Measurements from ENCODE around the gene IRX2. TPM values are rescaled to one million over a fixed set of nuclear protein-coding genes. Genes with fewer than 3 reads are reported as not detected.

IRX2 gene
- polyA plus RNA-seq, 6 donors from 2014 or later = not detected

DNA sequence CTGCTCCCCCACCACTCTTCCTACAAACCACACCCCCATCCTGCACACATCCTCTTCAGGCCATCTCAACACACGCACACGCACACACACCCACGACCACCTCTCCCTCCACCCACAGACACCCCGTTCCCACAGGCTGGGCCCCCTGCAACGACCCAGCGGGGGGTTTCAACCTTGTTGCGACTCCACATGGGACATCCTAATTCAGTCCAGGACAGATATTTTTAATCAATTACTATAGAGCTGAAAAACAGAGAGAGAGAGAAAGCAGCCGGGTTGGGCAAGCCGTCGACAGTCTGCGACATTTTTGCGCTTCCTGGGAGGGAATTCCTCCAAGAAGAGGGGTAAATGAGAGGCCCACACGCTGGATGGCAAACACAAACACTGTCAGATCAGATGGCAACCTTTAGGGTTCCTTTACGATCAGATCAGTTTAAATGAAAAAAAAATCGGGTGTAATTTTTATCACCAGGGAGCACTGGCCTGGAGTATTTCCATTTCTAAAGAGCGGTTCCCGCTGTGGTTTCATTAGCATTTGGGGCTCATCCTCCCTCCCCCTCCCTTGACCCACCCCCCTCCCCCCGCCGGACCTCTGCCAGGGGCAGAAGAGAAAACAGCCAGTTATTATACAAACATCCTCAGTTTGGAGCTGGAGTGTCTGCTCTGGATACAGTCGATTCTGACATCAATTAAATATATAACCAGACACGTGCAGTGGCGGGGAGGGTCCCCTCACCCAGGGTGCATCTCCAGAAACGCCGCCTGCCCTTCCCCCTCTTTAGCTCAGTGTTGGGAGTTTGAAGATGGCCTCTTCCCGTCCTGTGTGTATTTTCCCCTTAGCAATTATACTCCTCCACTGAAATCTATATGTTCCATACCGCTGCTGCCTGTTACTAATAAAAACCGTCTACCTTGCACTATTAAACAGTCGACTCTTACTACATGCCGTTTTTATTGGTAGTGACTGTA, 2.3 kb upstream of the IRX2 start:
- Mint-ChIP-seq H3K27me3 (peaks cover 20 to 72% (median 67%) of the 10 kb centered on the region in 3 donors), H3K4me3 (peak overlapping the region in 1 of 8 donors; percentile 56), H3K9me3 (peaks cover 0 to 11% (median 2%) of the 10 kb centered on the region in 7 donors), H3K27ac (no peak overlapping the region), H3K4me1 (peaks cover 7 to 22% (median 16%) of the 10 kb centered on the region in 3 donors), H3K36me3 (peaks cover 0 to 23% of the 10 kb centered on the region in 2 donors)
- ATAC-seq (ENCODE audit: low read depth in 2 of 2) = no peak
- DNase-seq = no peak

DNA sequence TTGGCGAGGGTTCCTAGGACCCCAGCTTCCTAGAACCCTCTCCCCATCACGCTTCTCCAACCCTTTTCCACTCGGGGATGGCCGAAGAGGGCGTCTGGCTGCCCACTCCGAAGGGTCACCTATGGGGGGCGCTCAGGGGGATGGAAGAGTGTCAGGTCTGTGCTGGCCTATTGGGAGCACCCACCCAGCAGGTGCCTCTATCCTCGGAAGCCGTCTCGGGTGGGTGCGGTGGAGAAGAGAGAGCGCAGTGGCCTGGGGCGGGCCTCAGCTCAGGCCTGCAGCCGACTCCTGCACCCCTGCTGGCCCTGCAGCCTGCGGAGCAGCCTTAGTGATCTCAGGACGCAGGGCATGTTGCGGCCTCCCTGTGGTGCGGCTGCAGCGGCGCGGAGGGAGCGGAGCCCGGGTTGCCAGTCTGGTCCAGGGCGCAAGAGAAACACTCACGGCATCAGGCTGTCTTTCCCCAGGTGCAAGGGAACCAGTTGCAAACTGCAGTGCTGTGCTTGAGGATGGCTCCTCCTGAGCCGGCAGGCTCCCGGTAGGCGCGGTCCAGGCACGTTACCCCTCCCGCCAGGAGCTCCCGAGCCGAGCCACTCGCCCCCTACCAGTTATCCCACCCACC, 1.5 kb upstream of the IRX2 start:
- H3K27me3 Mint-ChIP-seq = peaks cover 17 to 64% (median 63%) of the 10 kb centered on the region in 3 donors
- peaks cover 0 to 11% (median 2%) of the 10 kb centered on the region in 7 donors for H3K9me3 Mint-ChIP-seq
- peak overlapping the region in 1 of 8 donors; percentile 39 for H3K4me3 Mint-ChIP-seq
- ATAC-seq (ENCODE audit: low read depth in 2 of 2) (no peak), DNase-seq (no peak)
- H3K27ac Mint-ChIP-seq = no peak overlapping the region
- peaks cover 0 to 23% of the 10 kb centered on the region in 2 donors for H3K36me3 Mint-ChIP-seq
- H3K4me1 Mint-ChIP-seq = peaks cover 7 to 22% (median 16%) of the 10 kb centered on the region in 3 donors

- H3K4me1 Mint-ChIP-seq = peaks cover 7 to 22% (median 16%) of the 10 kb centered on the region in 3 donors
- H3K27me3 Mint-ChIP-seq = peaks cover 17 to 63% (median 61%) of the 10 kb centered on the region in 3 donors
- ATAC-seq (ENCODE audit: low read depth in 2 of 2) = no peak
- DNase-seq = no peak
- peaks cover 0 to 23% of the 10 kb centered on the region in 2 donors for H3K36me3 Mint-ChIP-seq
- H3K4me3 Mint-ChIP-seq = peak overlapping the region in 2 of 8 donors; percentile 29 to 50
- H3K9me3 Mint-ChIP-seq = peaks cover 0 to 11% (median 2%) of the 10 kb centered on the region in 7 donors
- H3K27ac Mint-ChIP-seq = no peak overlapping the region
Measured at GRCh38 chr5:2752059-2752820, 763 bp upstream of the IRX2 start.

DNA sequence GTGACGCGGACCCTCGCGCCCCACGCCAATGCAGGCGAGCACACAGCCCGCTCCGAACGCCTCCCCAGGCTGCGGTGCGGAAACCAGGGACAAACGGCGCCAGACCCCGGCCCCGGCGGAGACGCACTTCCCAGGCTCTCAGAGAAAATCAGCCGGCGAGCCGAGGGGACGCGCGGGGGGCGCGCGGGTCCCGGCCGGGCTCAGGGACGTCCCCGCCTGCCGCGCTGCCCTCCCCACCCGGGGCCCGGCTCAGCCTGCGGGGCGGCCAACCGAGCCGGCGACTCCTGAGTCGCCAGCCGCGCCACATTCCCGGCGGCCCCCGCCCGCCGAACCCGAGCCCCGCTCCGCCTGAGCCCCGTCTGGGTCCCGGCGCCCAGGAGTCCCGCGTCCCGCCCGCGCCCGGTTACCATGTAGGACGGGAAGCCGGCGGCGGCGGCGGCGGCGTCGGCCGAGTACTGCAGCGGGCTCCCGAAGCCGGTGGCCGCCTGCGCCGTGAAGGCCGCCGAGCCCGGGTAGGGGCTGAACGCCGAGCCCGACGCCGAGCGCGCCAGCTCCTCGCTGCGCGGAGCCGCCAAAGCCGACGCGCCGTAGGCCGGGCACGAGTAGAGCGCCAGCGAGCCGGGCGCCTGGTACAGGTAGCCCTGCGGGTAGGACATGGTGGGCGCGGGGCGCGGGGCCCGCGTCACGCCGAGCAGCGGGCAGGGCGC, 566 bp downstream of the IRX2 start:
- ATAC-seq (ENCODE audit: low read depth in 2 of 2) (no peak), DNase-seq (no peak)
- peak overlapping the region in 1 of 6 donors; percentile 74 for H3K27ac Mint-ChIP-seq
- H3K9me3 Mint-ChIP-seq = peaks cover 0 to 11% (median 2%) of the 10 kb centered on the region in 7 donors
- no peak overlapping the region for H3K4me3 Mint-ChIP-seq
- peaks cover 0 to 15% of the 10 kb centered on the region in 2 donors for H3K36me3 Mint-ChIP-seq
- H3K4me1 Mint-ChIP-seq = peaks cover 4 to 13% (median 5%) of the 10 kb centered on the region in 3 donors
- H3K27me3 Mint-ChIP-seq = peaks cover 29 to 64% (median 61%) of the 10 kb centered on the region in 3 donors

DNA sequence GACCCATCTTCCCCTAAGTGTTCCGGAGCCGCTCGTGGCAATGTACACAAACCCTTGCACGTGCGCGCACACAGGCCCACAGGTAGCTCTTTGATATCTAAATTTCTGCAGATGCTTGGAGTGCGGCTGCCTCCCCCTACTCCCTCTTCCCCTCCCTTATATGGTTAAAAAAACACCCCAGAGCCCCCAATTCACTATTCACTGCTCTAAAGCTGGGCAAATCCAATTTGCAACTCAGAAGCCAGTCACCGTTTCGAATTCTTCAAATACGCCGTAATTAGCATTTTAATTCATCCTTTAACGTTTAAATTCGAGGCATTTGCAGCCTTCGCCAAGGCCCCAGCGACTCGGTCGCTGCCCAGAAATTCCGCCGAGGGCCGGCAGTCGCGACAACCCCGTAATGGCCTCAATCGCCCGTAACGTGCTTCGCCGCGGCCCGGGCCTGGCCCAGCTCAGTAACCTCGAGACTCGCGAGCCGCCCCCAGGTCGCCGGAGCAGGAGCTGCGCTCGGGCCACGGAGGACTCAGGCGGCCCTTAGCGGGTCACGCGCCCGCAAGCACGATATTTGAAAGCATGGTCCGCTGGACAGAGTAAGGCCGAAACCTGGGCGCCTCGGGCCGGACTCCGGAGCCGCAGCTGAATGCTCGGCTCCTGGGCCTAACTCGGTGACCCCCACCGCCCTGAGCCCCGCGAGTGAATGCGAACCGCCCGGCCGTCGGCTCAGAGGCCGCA, 1.3 kb downstream of the IRX2 start:
- H3K9me3 Mint-ChIP-seq = peaks cover 0 to 11% (median 2%) of the 10 kb centered on the region in 7 donors
- H3K4me3 Mint-ChIP-seq = peak overlapping the region in 1 of 8 donors; percentile 78
- H3K36me3 Mint-ChIP-seq = peaks cover 0 to 14% of the 10 kb centered on the region in 2 donors
- ATAC-seq (ENCODE audit: low read depth in 2 of 2) (no peak), DNase-seq (no peak)
- peaks cover under 1 to 7% (median 3%) of the 10 kb centered on the region in 3 donors for H3K4me1 Mint-ChIP-seq
- peak overlapping the region in 2 of 6 donors; percentile 77 to 81 for H3K27ac Mint-ChIP-seq
- H3K27me3 Mint-ChIP-seq = peaks cover 32 to 64% (median 61%) of the 10 kb centered on the region in 3 donors

DNA sequence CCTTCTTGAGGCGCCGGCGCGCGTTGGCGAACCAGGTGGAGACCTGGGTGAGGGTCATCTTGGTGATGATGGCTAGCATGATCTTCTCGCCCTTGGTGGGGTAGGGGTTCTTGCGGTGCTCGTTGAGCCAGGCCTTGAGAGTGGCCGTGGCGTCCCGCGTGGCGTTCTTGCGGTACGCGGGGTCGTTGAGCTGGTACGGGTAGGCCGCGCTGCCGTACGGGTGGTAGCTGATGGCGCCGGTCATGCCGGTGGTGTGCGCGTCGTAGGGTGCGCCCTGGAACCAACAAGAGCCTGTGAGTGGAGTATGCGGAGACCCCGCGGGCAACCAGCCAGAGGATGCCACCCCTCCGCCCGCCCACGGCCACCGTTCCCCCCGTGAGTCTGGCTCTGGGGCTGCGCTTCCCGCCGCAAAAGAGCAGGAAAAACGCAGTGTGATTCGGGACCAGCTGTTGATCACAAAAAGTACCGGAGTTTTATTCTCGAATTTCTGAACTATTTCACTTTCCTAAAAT, 1.9 kb downstream of the IRX2 start:
- H3K4me3 Mint-ChIP-seq = peak overlapping the region in 1 of 8 donors; percentile 78
- peaks cover 38 to 69% (median 66%) of the 10 kb centered on the region in 3 donors for H3K27me3 Mint-ChIP-seq
- H3K4me1 Mint-ChIP-seq = peaks cover 0 to 7% (median 3%) of the 10 kb centered on the region in 3 donors

DNA sequence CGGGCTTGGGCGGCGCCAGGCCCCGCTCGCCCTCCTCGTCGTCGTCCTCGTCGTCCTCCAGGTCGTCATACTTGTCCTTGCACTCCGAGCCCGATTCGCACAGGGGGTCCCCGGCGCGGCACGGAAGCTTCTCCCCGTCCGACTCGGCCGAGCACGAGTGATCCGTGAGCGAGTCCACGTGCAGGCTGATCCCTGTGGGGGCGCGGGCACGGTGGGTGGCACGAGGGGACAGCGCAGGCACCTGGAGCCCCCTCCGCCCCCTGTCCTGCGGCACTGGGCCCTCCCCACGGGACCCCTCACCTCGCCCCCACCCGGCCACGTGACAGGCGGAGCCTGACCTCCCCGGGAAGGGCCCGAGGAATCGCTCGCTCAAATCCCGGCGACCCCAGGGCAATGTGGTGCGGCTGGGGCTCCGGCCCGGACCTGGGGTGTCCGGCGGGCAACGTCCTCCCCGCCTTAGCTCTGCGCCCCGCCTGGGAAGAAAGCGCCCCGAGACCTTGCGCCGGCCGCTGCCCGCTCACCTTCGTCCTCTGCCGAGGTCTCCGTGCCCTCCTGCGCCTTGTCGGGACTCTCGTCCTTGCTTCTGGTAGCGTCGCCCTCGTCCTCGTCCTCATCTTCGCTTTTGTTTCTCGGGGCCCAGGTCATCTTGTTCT, 2.5 kb downstream of the IRX2 start:
- ATAC-seq (ENCODE audit: low read depth in 2 of 2) = no peak
- H3K36me3 Mint-ChIP-seq = peaks cover 0 to 14% of the 10 kb centered on the region in 2 donors
- no peak for DNase-seq
- peaks cover 0 to 9% (median 0%) of the 10 kb centered on the region in 7 donors for H3K9me3 Mint-ChIP-seq
- H3K4me1 Mint-ChIP-seq = peaks cover 0 to 7% (median 3%) of the 10 kb centered on the region in 3 donors
- no peak overlapping the region for H3K4me3 Mint-ChIP-seq
- peak overlapping the region in 1 of 6 donors; percentile 95 for H3K27ac Mint-ChIP-seq
- peaks cover 38 to 69% (median 66%) of the 10 kb centered on the region in 3 donors for H3K27me3 Mint-ChIP-seq

More for the DNA sequence above, 1.9 kb downstream of the IRX2 start:
- peaks cover 0 to 11% (median 2%) of the 10 kb centered on the region in 7 donors for H3K9me3 Mint-ChIP-seq
- H3K36me3 Mint-ChIP-seq = peaks cover 0 to 14% of the 10 kb centered on the region in 2 donors
- DNase-seq (no peak), ATAC-seq (ENCODE audit: low read depth in 2 of 2) (no peak)
- H3K27ac Mint-ChIP-seq = peak overlapping the region in 2 of 6 donors; percentile 81 to 95

GRCh38 chr5:2748179-2748860, 3.2 kb downstream of the IRX2 start:
- peaks cover 0 to 6% (median 3%) of the 10 kb centered on the region in 3 donors for H3K4me1 Mint-ChIP-seq
- H3K4me3 Mint-ChIP-seq = no peak overlapping the region
- no peak overlapping the region for H3K27ac Mint-ChIP-seq
- ATAC-seq (ENCODE audit: low read depth in 2 of 2) (no peak), DNase-seq (no peak)
- H3K27me3 Mint-ChIP-seq = peaks cover 42 to 70% (median 66%) of the 10 kb centered on the region in 3 donors
- peaks cover 0 to 14% of the 10 kb centered on the region in 2 donors for H3K36me3 Mint-ChIP-seq
- peaks cover 0 to 11% (median 0%) of the 10 kb centered on the region in 7 donors for H3K9me3 Mint-ChIP-seq

DNA sequence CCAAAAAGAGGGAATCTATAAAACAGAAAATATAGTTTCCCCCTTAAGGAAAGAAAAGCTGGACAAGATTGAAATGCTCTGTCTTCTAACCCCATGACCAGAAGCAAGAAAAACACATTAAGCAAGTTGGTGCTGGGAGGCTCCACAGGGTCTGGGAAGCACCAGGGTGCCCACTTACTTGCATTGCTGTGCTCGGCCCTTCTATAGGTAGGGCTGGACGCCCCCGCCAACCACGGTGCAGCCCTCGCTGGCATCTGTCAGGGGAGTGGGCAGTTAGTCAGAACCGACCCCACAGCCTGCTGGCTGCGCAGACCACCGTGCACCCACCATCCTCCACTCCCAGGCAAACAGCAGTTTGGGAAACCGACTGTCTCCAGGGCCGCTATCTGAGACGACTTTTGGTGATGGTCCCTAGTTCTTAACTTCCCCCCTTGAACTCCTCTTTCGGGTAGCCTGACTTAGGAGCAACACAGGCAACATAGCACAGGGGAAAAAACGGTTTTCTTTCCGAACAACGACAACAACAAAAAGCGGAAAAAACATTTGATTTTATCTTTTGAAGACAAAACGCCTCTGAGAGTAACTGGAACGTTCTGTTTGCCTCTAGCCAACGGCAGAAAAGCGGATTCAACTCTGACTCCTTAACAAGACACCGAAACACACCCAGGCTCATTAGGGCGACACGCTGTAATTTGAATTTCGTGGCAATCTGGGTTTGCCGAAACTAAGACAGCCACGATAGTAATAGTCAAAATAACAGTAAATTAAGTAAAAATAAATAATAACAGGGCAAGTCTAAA, 3.9 kb downstream of the IRX2 start:
- Mint-ChIP-seq H3K27ac (peak overlapping the region in 1 of 6 donors; percentile 52), H3K4me3 (peak overlapping the region in 1 of 8 donors; percentile 37), H3K27me3 (peaks cover 42 to 66% (median 63%) of the 10 kb centered on the region in 3 donors), H3K36me3 (peaks cover 0 to 14% of the 10 kb centered on the region in 2 donors), H3K9me3 (peaks cover 0 to 11% (median 0%) of the 10 kb centered on the region in 7 donors), H3K4me1 (peaks cover 0 to 5% (median 3%) of the 10 kb centered on the region in 3 donors)
- DNase-seq = no peak
- no peak for ATAC-seq (ENCODE audit: low read depth in 2 of 2)

DNA sequence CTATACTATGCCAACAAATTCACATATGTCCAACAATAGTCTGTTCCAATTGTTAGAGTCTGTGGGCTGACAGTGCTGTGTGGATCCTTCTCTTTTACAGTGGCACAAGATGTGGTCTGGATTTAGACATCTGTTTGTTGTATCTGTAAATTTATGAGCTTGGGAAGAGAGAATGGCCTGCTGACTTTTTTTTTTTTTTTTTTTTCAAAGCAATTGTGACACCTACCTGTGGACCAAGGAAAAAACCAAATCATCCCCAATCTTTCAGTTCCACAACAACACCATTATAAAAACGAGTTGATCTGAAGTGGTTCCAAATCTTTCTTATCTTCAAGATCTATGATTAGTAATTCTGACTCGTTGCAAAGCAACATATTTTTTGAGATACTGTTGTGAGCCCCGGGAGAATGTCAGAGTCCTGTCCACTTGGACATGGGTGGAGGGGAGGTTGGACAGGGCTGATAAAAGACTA, 4.9 kb downstream of the IRX2 start:
- peaks cover 0 to 11% (median 0%) of the 10 kb centered on the region in 7 donors for H3K9me3 Mint-ChIP-seq
- H3K36me3 Mint-ChIP-seq = peaks cover 0 to 14% of the 10 kb centered on the region in 2 donors
- H3K4me3 Mint-ChIP-seq = peak overlapping the region in 1 of 8 donors; percentile 51
- peaks cover 48 to 72% (median 64%) of the 10 kb centered on the region in 3 donors for H3K27me3 Mint-ChIP-seq
- no peak for ATAC-seq (ENCODE audit: low read depth in 2 of 2)
- no peak for DNase-seq
- peaks cover 0 to 3% (median 3%) of the 10 kb centered on the region in 3 donors for H3K4me1 Mint-ChIP-seq
- H3K27ac Mint-ChIP-seq = no peak overlapping the region
